Stimulated activated CD4-positive, alpha-beta T cell treated with anti-CD3 and anti-CD28 coated beads, Interleukin-4, amount 100 ng/mL, for 24 hours (primary cell): ENCODE measurements around the gene DCAF5.

Source experiments
- DNase-seq: peaks from one replicate; pipeline ENCODE4 v3.0.0-alpha.2; 2020

The DCAF5 gene

GRCh38 chr14:69139743-69140142 lies 13.2 kb downstream of the DCAF5 start:
- no peak for DNase-seq

GRCh38 chr14:69137843-69138535 lies 14.9 kb downstream of the DCAF5 start:
- DNase-seq, result peak; percentile 30

GRCh38 chr14:69137416-69137815 lies 15.5 kb downstream of the DCAF5 start:
- DNase-seq, result no peak

- no peak for DNase-seq
Measured at GRCh38 chr14:69135133-69135532, 17.8 kb downstream of the DCAF5 start.

- peak; percentile 35 for DNase-seq
Measured at GRCh38 chr14:69133206-69134125, 19.5 kb downstream of the DCAF5 start.

GRCh38 chr14:69132513-69133181 lies 20.3 kb downstream of the DCAF5 start:
- DNase-seq, result no peak

GRCh38 chr14:69131176-69131575 lies 21.7 kb downstream of the DCAF5 start:
- DNase-seq, result no peak

GRCh38 chr14:69129264-69129880 lies 23.5 kb downstream of the DCAF5 start:
- DNase-seq, result peak; percentile 81

GRCh38 chr14:69118305-69118704 lies 34.6 kb downstream of the DCAF5 start:
- DNase-seq, result no peak

- DNase-seq, result no peak
Measured at GRCh38 chr14:69117020-69117767, 35.7 kb downstream of the DCAF5 start.

- DNase-seq, result no peak
Measured at GRCh38 chr14:69115407-69116185, 37.3 kb downstream of the DCAF5 start.

- DNase-seq, result no peak
Measured at GRCh38 chr14:69114763-69115162, 38.2 kb downstream of the DCAF5 start.

- DNase-seq, result no peak
Measured at GRCh38 chr14:69108358-69108757, 44.6 kb downstream of the DCAF5 start.

GRCh38 chr14:69107407-69108003 lies 45.4 kb downstream of the DCAF5 start:
- DNase-seq, result peak; percentile 27

GRCh38 chr14:69106451-69106850 lies 46.5 kb downstream of the DCAF5 start:
- DNase-seq, result no peak

GRCh38 chr14:69105326-69105725 lies 47.6 kb downstream of the DCAF5 start:
- DNase-seq, result no peak

- peak; percentile 13 for DNase-seq
Measured at GRCh38 chr14:69101331-69101826, 51.5 kb downstream of the DCAF5 start.

- DNase-seq, result no peak
Measured at GRCh38 chr14:69097974-69098373, 54.9 kb downstream of the DCAF5 start.

GRCh38 chr14:69096781-69097475 lies 56.0 kb downstream of the DCAF5 start:
- no peak for DNase-seq

- no peak for DNase-seq
Measured at GRCh38 chr14:69096246-69096645, 56.7 kb downstream of the DCAF5 start.
